Astrocyte of the cerebellum (primary cell): ENCODE measurements around the gene C19orf73.
"Not testable (repeated sequence)": the region's sequence is repeated elsewhere in the genome, so short reads cannot be mapped to it uniquely, and the experiment has no call there.

Source experiments
- DNase-seq: peaks from one replicate; pipeline ENCODE4 v3.0.0-alpha.2; 2011; ENCODE audit warnings: low read depth
- H3K4me3 ChIP-seq: 2 replicates; pipeline ENCODE4 v1.5.1; 2011; ENCODE audit warnings: mild to moderate bottlenecking, low read depth, low read length, moderate library complexity
- in situ Hi-C: cut with HindIII; loops from 2 replicates; pipeline ENCODE4 v1.10.0; 2017; ENCODE audit warnings: low sequenced_read_pairs
- TF ChIP-seq, protein P1 (sequence below): IDR thresholded peaks from 2 replicates; pipeline ENCODE4 v1.5.1; 2012; ENCODE audit warnings: low read length, low read depth, moderate library complexity, mild to moderate bottlenecking; ENCODE audit errors: missing control alignments

The C19orf73 gene

DNA sequence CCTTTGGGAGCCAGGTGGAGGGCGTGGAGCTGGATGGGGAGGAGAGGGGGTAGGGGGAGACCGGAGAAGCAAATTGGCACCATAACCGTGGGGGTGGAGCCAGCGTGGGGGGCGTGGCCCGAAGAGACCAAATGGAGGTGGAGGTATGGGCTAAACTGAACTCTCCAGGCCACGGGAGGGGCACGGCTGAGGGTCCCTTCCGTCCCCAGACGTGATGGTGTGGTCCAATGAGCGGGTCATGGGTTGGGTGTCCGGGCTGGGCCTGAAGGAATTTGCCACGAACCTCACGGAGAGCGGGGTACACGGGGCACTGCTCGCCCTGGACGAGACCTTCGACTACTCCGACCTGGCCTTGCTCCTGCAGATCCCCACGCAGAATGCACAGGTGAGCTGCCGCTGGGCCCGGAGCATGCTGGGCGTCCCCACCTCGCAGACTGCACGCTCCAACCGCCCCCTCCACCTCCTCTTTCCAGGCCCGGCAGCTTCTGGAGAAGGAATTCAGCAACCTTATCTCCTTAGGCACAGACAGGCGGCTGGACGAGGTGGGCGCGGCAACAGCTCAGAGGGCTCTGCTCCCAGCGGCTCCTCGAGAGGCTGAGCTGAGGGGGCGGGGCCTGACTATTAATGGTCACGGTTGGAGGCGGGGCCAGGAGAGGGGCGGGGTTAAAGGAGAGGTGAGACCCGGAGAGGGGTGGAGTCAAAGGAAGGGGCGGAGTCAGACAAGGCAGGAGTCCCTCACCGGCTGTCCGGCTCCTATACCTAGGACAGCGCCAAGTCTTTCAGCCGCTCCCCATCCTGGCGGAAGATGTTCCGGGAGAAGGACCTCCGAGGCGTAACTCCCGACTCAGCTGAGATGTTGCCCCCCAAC lies 30.1 kb upstream of the C19orf73 start:
- peak overlapping the region; percentile 62 for H3K4me3 ChIP-seq
- DNase-seq = peak; percentile 73
- in situ Hi-C loops = no loop called here
- TF ChIP-seq, protein P1, sequence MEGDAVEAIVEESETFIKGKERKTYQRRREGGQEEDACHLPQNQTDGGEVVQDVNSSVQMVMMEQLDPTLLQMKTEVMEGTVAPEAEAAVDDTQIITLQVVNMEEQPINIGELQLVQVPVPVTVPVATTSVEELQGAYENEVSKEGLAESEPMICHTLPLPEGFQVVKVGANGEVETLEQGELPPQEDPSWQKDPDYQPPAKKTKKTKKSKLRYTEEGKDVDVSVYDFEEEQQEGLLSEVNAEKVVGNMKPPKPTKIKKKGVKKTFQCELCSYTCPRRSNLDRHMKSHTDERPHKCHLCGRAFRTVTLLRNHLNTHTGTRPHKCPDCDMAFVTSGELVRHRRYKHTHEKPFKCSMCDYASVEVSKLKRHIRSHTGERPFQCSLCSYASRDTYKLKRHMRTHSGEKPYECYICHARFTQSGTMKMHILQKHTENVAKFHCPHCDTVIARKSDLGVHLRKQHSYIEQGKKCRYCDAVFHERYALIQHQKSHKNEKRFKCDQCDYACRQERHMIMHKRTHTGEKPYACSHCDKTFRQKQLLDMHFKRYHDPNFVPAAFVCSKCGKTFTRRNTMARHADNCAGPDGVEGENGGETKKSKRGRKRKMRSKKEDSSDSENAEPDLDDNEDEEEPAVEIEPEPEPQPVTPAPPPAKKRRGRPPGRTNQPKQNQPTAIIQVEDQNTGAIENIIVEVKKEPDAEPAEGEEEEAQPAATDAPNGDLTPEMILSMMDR = no peak

DNA sequence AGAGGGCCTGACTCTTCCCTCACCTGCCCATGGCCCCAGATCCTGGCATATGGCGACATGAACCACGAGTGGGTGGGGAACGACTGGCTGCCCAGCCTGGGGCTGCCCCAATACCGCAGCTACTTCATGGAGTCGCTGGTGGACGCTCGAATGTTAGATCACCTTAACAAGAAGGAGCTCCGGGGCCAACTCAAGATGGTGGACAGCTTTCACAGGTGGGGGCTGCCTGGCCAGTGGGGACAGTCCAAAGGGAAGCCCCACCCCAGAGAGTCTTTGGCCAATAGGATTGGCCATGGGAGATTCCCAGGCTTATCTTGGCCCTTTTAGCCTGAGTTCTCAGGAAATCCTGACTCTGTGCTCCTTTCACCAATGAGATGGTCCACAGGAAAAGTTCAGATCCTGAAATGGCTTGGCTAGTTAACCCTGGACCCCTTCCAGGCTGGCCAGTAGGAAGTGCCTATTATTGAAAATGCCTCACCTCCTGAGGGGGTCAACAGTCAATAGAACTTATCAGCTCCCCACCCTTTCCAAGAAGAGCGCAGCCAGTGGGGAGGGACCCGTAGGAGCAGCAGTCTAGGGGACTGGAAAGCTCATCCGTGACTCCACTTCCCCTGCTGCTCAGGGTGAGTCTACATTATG lies 29.2 kb upstream of the C19orf73 start:
- TF ChIP-seq, protein P1 = no peak
- no peak overlapping the region for H3K4me3 ChIP-seq
- no peak for DNase-seq
- in situ Hi-C loops = no loop called here

DNA sequence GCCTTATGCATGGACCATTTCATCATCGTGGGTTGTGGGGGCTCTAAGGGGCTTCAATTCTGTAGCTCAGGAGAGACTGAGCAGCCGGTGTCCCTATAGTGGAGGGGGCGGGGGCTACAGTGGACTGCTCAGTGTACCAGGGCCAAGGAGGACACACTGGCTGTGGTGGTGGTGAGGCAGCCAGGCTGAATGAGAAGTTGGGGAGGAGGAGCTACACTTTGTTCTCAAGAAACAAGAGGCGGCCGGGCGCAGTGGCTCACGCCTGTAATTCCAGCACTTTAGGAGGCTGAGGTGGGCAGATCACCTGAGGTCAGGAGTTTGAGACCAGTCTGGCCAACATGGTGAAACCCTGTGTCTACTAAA lies 27.4 kb upstream of the C19orf73 start:
- in situ Hi-C loops, DNase-seq: not testable (repeated sequence)
- H3K4me3 ChIP-seq = peak overlapping the region; percentile 14

DNA sequence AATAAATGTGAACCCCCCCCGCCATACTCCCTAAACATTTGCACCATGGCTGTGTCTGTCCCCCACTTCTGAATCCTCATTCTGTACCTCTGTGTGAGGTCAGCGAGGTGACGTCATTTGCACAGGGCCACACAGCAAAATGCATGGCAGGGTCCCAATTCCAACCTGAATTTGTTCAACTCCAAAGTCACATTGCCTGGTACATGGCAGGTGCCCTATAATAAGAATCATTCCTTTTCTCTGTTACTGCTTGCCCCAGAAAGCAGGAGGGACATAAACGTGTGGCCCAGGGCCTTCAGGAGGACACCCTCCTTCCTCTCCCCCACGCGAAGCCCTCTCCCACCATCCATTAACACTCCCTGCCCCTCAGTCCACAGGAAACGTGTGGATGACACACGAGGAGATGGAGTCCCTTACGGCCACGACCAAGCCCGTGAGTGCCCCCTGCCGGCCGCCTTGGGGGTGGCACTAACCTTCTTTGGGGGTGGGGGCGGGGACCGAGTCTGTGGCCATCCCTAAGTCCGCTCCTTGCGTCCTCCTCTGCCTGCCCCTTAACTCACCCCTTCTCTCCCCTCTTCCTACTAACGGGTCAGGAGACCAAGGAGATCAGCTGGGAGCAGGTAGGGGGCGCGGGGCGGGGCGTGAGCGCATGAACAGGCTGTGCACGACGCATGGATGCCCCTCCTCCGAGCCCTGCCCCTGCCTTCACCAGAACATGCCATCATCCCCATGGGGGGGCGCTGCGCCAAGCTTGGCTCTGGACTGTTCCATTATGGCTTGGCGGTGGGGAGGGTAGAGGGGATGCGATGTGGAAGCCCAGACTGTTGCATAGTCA lies 26.8 kb upstream of the C19orf73 start:
- TF ChIP-seq, protein P1 = peak; percentile 79
- DNase-seq = no peak
- in situ Hi-C loops = no loop called here
- peak overlapping the region; percentile 14 for H3K4me3 ChIP-seq

DNA sequence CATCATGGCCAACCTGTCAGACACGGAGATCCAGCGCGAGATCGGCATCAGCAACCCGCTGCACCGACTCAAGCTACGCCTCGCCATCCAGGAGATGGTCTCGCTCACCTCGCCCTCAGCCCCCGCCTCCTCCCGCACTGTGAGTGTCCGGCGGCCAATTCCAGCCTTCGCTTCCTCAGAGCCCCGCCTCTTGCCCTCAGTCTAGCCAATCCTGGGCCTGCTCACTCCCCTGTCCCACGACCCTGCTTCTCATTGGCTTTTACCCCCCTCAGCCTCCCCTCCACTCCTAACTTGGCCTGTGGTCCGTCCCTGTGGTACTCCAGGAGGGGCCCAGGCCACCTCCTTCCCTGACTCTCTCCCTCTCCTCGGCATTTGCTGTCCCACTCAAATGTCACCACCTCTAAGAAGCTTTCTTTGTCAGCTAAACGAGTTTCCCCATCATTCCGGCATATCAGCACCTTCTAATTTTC lies 24.0 kb upstream of the C19orf73 start:
- in situ Hi-C loops = no loop called here
- TF ChIP-seq, protein P1 = no peak
- H3K4me3 ChIP-seq = peak overlapping the region; percentile 67
- peak; percentile 75 for DNase-seq

DNA sequence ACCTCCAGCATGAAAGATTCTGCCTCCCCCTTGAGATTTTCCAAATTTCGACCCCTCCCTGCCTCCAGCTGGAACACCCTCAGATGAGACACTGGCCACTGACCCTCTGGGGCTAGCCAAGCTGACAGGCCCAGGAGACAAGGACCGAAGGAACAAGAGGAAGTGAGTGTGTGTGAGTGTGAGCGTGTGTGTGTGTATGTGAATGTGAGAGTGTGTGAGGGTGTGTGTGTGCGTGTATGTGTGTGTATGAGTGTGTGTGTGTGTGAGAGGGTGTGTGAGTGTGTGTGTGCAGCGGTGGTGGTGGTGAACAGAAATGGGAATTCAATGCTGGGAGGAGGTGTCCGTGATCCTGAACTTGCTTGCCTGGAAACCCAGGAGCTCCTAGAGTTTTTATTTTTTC lies 22.4 kb upstream of the C19orf73 start:
- TF ChIP-seq, protein P1 = no peak
- no peak overlapping the region for H3K4me3 ChIP-seq
- in situ Hi-C loops = no loop called here
- no peak for DNase-seq
